NCI-H510A (cell line): ENCODE results near the gene ZNF778.

ENCODE experiments used
- DNase-seq: peaks from one replicate; lab custom pipeline; 2025; lab: John Stamatoyannopoulos, UW

The ZNF778 gene

DNA sequence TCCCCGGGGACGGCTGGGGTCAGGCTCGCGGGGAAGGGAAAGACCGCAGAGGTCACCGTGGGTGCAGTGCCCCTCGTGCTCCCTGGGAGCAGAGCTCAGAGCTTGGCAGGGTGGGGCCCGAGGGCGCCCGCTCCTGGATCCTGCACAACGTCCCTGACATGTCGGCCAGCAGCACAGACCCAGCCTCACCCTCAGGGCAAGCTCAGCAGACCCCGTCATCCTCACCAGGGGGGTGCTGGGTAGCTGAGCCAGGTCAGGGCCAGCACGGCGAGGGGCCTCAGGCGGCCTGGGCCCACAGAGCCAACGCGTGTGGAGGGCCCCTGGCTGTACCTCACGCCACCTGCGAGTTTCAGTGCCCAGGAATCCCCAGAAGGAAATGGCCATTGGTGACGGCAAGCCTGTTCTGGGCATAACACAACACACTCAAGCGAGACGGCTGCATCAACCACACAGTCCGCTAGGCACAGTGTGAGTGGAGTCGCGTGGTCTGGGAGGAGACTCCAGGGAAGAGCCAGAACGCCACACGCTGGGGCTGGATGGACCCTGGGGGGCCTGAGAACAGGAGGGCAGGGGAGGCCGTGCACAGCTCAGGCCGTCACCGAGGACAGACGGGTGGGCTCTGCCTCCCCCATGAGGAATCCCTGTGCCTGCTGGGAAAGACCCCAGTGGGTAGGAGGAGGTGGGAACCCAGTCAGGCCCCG lies 60.3 kb downstream of the ZNF778 start:
- DNase-seq: no peak

DNA sequence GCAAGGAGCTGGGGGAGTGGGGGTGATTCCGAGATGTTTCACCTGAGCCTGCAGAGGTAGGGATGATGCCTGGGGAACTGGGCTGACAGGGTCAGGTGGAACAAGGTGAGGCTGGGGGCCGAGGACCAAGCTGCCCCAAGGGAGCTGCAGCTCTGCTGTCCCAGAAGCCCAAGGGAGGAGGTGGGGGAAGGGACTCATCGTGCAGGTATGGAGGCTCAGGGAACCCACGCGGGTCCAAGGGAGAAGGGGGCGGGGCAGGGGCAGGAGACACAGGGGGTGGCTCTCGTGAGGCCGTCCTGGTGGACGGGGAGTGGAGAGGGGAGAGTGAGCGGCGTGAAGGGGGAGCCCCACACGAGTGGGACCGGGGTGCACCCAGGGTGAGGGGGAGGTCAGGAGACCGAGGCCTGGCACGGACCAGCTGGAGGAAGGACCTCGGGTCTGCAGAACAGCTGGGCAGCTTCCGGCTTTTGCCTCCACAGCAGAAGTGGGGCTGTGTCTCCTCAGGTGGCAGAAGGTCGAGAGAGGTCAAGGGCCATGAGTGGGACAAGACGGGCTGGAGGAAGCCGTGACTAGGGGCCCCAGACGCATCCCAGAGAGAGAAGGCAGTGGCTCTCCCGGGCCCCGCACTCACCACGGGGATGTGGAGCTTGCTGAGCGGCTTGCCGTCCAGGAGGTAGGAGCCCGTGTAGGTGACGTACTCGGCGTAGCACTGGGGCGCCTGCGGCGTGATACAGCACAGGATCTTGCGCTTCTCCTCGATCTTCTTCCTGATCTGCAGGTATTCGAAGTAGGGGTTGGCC lies 61.1 kb downstream of the ZNF778 start:
- no peak for DNase-seq

DNA sequence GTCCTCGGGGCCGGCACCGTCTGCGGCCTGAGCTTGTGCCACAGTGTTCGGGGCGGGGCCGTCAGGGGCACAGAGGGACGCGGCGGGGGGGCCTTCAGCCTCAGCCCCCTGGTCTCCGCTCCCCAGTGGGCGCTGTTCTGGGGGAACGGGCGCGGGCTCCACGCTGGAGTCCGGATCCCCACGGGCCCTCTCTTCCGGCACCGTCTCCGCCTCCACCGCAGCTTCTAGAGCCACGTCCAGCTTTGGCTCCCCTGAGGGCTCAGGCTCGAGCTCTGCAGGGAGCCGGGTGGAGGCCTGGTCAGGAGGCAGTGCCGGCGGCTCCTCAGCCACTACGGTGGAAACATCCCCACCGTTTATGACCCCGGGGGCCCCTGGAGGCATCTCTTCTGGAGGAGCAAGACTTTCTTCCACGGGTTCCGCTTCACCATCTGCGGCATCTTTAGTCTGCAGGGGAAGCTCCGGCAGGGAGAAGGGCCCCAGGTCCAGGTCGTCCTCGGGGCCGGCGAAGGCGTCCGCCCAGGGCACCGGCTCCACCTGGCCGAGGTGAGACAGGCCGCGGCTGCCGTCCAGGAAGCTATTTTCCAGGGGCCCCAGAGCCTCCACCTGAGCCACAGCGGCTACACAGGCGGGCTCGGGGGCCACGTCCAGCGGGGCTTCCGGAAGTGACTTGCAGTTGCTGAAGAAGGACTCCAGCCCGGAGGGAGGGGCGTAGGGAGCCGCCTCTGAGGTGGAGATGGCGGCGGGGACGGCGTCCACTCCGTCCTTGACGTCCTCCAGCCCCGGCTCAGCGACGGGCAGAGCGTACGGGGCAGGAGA lies 62.4 kb downstream of the ZNF778 start:
- DNase-seq: no peak

DNA sequence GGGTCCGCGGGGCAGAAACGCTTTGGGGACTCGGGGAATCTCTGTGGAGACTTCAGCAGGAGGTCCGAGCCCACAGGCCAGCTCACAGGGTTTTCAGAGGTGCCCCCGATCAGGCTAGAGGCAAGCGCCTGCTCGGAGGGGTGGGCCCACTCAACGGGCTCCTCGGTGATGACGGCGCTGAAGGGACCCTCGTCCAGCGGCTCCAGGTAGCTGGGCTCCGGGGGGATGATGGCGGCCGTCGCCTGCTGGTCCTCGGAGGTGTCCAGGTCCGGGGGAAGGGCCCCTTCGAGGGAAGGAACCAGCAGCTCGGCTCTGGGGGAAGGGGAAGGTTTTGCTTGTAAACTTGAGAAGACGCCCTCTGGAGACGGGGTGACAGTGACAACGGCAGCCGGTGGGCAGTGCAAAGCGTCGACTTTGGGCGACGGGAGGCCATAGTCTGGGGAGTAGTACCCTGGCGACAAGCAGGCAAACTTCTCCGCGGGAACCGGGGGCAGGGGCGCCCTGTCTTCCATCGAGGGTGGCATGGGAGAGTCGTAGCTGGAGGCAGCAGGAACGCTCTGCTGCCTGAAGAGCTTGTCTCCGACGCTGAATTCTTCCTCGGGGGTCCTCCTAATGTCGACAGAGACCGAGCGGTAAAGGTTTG lies 63.2 kb downstream of the ZNF778 start:
- DNase-seq: no peak

DNA sequence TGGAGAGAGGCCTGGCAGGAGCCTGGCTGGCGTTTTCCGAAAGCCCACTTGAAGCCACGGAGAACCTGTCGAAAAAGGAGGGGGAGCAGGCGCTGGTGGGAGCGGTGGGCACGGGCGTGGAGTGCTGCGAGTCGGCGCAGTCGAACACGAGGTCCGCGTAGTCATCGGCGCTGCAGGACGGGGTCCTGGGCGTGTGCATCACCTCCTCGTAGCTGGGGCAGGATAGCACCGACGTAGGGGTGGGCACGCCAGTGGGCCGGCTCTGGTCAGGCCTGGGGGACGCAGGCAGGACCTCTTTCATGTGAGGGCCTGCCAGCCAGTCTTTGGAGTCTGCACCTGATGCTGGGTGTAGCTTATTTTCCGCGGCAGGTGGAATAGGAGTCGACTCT lies 63.7 kb downstream of the ZNF778 start:
- no peak for DNase-seq

DNA sequence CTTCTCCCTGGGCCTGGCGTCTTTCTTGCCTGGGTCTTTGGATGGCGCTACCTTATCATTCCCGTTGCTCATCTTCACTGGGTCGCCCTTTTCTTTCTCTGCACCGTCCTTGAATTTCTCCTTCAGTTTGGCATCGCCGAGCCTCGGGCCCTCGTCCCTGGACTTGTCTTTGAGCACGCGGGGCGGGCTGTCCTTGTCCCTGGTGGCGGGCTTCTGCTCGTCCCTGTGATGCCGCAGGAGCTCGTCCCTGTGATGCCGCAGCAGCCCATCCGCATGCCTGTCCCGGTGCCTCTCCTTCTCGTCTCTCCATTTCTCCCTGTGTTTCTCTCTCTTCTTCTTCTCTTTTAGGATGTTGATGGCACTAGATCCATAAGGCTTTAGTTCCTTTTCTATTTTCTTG lies 64.3 kb downstream of the ZNF778 start:
- no peak for DNase-seq

DNA sequence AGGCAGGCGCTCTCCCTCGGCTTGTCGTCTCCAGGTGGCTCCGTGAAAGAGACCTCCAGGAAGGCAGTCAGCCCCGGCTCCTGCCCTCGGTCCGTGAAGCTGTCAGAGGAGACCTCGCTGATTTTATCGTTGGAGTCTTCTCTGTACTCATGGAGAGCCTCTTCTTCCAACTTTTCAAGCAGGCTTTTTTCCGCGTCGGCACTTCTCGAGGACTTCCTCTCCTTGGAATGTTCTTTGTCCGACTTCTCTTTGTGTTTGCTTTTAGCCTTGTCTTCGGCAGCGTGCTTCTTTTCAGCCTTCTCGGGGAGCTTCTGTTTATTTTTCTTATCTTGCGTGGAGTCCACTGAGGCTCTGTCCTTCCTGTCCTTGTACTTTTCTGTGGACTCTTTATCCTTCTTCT lies 65.0 kb downstream of the ZNF778 start:
- no peak for DNase-seq

DNA sequence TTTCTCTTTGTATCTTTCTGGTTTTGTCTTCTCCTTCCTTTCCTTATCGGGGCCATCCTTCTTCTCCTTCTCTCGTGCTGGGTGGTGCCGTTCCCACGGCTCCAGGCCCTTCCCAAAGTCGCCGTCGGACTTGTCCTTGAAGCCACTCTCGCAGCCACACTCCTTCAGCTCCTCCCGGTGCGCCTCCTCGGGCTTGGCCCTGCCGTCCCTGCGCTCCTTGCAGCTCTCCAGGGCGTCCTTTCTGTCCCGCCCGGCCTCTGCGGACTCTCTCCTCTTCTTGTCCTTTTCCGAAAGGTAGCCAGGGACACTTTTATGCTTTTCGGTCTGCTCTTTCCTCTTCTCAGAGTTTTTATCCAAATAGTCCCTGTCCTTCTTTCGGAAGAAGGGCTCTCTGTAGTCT lies 65.9 kb downstream of the ZNF778 start:
- no peak for DNase-seq

DNA sequence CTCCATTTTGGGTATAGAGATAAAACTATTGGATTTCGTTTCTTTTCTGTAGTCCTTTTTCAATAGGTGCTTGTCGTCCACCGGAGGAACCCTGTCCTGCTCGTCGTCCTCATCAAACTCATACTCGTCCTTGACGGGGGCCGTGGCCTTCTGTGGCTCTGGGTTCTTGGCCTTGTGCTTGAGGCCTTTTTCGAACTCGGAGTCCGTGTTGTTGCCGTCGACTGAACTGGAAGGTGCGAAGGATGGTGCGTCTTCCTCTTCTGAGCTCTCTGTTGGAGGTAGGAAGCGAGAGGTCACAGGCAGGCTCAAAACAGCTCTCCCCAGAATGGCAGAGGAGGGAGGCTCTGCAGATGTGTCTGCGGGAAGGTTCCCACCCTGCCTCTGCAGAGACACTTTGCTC lies 67.9 kb downstream of the ZNF778 start:
- no peak for DNase-seq

DNA sequence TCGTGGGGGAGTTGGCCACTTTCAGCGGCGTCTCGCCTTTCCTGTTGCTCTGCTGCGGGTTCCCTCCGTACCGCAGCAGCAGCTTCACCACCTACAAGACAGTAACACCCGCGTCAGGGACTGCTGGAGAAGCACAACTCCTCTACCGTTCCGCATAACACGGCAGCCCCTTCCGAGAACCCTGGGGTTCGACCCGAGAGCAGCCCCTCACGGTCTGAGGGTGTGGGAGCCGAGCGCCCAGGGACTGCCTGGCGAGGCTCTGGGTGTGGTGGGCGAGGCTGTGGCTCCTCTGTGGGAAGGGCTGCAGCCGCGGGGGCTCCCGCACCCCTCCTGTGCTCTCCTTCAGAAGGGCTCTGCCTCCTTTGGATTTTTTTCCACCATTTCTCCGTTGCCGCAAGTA lies 68.6 kb downstream of the ZNF778 start:
- no peak for DNase-seq
